Muscle of back (tissue), 11 donors: ENCODE measurements around the gene CYBA. TPM values are rescaled to one million over a fixed set of nuclear protein-coding genes. Genes with fewer than 3 reads are reported as not detected.

Experiments
- DNase-seq, 3 donors: peaks; one replicate each; pipeline versions ENCODE4 v3.0.0 to v3.0.0-alpha.2; 2013
- polyA plus RNA-seq, 10 donors: library from polyadenylated mRNA; unstranded; fragments of 120-200 nt; gene quantifications; one replicate each; pipeline ENCODE4 v1.2.1, GENCODE V29; 2013; ENCODE audit not compliant: insufficient read length in 10 of 10

The CYBA gene
- polyA plus RNA-seq, 10 donors = 19.4 to 59.7 (median 34.6) TPM

GRCh38 chr16:88631920-88632586 lies 18.8 kb downstream of the CYBA start:
- DNase-seq = no peak

GRCh38 chr16:88631384-88631783 lies 19.5 kb downstream of the CYBA start:
- no peak for DNase-seq

GRCh38 chr16:88630941-88631340 lies 19.9 kb downstream of the CYBA start:
- no peak for DNase-seq

GRCh38 chr16:88630433-88630832 lies 20.4 kb downstream of the CYBA start:
- DNase-seq = no peak

GRCh38 chr16:88629835-88630234 lies 21.0 kb downstream of the CYBA start:
- no peak for DNase-seq

- DNase-seq = no peak
These were observed 22.3 kb downstream of the CYBA start for GRCh38 chr16:88628512-88628974.

GRCh38 chr16:88627531-88628411 lies 23.1 kb downstream of the CYBA start:
- DNase-seq = no peak

GRCh38 chr16:88626646-88627045 lies 24.2 kb downstream of the CYBA start:
- DNase-seq = no peak

- no peak for DNase-seq
These were observed 25.8 kb downstream of the CYBA start for GRCh38 chr16:88624977-88625576.

- no peak for DNase-seq
These were observed 26.4 kb downstream of the CYBA start for GRCh38 chr16:88624481-88624880.

- no peak for DNase-seq
These were observed 27.0 kb downstream of the CYBA start for GRCh38 chr16:88623858-88624257.

- DNase-seq = no peak
These were observed 28.0 kb downstream of the CYBA start for GRCh38 chr16:88622866-88623265.

- DNase-seq = no peak
These were observed 28.7 kb downstream of the CYBA start for GRCh38 chr16:88622125-88622524.

- no peak for DNase-seq
These were observed 30.7 kb downstream of the CYBA start for GRCh38 chr16:88619859-88620815.

- no peak for DNase-seq
These were observed 31.7 kb downstream of the CYBA start for GRCh38 chr16:88618956-88619667.

- DNase-seq = no peak
These were observed 32.5 kb downstream of the CYBA start for GRCh38 chr16:88618182-88618955.

GRCh38 chr16:88617268-88618031 lies 33.4 kb downstream of the CYBA start:
- no peak for DNase-seq

GRCh38 chr16:88616736-88617135 lies 34.1 kb downstream of the CYBA start:
- DNase-seq = no peak

GRCh38 chr16:88616320-88616719 lies 34.5 kb downstream of the CYBA start:
- no peak for DNase-seq
